GM19238 (cell line): ENCODE data around the gene TTC38.
A peak's percentile ranks its signal among the peaks of the same experiment; 100 is the strongest.
"Not testable (repeated sequence)": the region's sequence is repeated elsewhere in the genome, so short reads cannot be mapped to it uniquely, and the experiment has no call there.

Experiments
- DNase-seq: peaks from one replicate; pipeline ENCODE4 v3.0.0; 2011; ENCODE audit warnings: low spot score; ENCODE audit not compliant: insufficient read length

TTC38 gene

GRCh38 chr22:46295277-46295971 is 27.6 kb downstream of the TTC38 start:
- DNase-seq = no peak

- peak; percentile 98 for DNase-seq
Measured at GRCh38 chr22:46296257-46297150, 28.7 kb downstream of the TTC38 start, which contains the start of gene GTSE1. TSS of gene GTSE1 (plus strand) at chr22:46296870. CDS start at chr22:46297401, 531 bp downstream.

GRCh38 chr22:46297151-46297812 is 29.5 kb downstream of the TTC38 start:
- no peak for DNase-seq

- no peak for DNase-seq
Measured at GRCh38 chr22:46299101-46299500, 31.3 kb downstream of the TTC38 start.

GRCh38 chr22:46300491-46300890 is 32.7 kb downstream of the TTC38 start:
- no peak for DNase-seq

- no peak for DNase-seq
Measured at GRCh38 chr22:46303347-46303965, 35.6 kb downstream of the TTC38 start.

GRCh38 chr22:46308283-46308988 is 40.6 kb downstream of the TTC38 start:
- no peak for DNase-seq

DNA sequence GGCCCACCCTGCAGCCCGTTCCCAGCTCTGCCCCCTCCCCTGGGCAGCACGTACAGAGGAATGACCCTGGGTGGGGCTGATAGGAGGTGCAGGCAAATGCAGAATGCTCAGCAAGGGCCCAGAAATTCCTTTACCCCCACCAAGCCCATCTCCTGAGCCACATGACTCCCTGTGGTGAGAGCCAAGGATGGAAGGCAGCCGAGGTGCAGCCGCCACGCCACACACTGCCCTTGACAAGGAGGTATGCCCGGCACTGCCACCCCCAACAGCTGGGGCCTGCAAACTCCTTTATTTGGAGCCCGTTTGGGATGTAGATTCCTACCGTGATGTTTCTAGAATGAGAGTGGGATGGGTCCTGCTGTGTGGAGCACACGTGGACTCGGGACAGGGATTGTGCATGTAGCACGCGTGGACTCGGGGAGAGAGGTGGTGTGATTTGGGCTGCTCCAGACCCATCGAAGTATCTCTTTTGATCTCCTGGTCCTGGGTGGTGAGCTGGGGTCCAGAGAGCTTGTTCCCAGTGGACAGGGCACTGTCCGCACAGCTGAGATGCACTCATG is 41.8 kb downstream of the TTC38 start:
- no peak for DNase-seq

GRCh38 chr22:46312056-46312455 is 44.2 kb downstream of the TTC38 start:
- no peak for DNase-seq

DNA sequence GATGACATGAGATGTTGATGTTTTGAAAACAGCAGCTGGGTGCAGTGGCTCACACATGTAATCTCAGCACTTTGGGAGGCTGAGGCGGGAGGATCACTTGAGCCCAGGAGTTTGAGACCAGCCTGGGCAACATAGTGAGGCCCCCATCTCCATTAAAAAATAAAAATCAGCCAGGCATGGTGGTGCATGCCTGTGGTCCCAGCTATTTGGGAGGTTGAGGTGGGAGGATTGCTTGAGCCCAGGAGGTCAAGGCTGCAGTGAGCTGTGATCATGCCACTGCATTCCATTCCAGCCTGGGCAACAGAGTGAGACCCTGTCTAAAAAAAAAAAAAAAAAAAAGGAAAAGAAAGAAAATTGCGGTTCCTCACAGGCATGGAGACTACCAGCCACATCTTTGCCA is 45.0 kb downstream of the TTC38 start:
- DNase-seq = not testable (repeated sequence)

DNA sequence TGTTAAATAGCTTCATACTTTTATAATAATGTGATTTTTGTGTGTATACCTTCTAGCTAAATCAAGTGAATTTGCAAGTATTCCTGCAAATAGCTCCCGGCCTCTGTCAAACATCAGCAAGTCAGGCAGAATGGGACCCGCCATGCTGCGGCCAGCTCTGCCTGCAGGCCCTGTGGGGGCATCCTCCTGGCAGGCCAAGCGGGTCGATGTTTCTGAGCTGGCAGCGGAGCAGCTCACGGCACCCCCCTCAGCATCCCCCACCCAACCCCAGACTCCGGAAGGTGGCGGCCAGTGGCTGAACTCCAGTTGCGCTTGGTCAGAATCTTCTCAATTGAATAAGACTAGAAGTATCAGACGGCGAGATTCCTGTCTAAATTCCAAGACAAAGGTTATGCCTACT is 48.2 kb downstream of the TTC38 start:
- no peak for DNase-seq

GRCh38 chr22:46317646-46318045 is 49.8 kb downstream of the TTC38 start:
- DNase-seq = no peak

DNA sequence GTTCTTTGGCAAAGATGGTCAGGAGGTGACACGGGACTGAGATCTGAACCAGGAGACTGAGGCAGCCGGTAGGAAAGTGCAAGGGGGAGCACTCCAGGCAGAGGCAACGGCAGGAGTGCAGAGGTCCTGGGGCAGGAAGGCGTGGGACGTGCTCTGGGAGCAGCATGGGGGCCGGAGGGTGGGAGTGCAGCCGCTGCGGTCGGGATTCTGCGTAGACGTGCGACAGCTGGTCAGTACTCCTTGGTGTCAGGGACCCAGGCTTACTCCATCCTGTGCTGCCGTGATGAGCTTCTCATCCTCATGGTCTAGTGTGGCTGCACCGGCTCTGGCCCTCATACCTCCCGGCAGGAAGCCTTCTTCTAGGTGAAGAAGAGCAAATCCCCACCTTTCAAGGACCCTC is 50.8 kb downstream of the TTC38 start:
- no peak for DNase-seq

GRCh38 chr22:46319319-46319718 is 51.5 kb downstream of the TTC38 start:
- DNase-seq = no peak

- no peak for DNase-seq
Measured at GRCh38 chr22:46320166-46320710, 52.4 kb downstream of the TTC38 start.

DNA sequence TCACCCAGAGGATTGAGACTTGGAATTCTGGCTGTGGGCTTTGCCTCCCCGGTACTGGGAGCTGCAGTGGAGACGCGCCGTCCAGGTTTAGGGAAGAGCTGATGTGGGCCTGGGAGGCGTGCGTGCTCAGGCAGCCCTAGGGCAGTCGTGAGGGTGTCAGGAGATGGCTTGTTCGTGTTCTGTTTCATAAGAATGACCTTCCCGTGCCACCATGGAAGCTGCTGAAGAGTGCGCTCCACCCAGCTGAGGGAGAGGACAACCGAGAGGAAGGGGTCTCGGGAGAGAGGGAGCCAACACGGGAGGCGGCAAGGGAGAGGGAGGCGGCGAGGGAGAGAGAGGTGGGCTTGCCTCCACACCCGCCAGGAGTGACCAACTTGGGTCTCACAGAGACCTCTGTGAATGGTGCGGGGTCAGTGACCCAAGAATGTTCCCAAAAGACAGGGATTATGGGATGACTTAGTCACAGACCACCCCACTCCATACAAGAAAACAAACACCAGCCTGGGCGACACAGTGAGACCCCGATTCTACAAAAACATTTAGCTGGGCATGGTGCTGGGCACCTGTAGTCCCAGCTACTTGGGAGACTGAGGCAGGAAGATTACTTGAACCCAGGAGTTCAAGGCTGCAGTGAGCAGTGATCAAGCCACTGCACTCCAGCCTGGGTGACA is 53.0 kb downstream of the TTC38 start:
- no peak for DNase-seq

- DNase-seq = no peak
Measured at GRCh38 chr22:46322711-46323110, 54.9 kb downstream of the TTC38 start.

DNA sequence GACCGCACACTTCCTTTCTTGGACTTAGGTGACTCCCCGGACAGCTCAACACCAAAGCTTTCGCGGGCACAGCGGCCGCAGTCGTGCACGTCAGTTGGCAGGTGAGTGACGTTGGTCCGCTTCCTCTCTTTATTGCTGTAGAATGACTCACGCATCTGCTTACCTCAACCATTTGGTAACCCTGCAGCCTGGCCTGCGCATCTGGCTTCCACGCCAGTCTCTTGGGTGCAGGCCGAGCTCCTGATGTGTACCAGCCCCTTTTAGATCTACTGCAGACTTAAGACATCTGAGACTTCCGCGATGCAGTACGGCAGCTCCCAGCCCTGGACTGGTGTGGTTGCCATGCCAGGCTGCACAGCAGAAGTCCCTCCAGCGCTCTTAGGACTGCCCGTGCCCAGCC is 55.4 kb downstream of the TTC38 start:
- no peak for DNase-seq

GRCh38 chr22:46326066-46326680 is 58.4 kb downstream of the TTC38 start:
- DNase-seq = no peak
